Erythroblast (primary cell): ENCODE measurements around the gene MCF2L.

ENCODE experiments used
- GATA1 ChIP-seq: IDR thresholded peaks from 2 replicates; pipeline ENCODE4 v1.6.1; 2011; ENCODE audit warnings: low read depth, mild to moderate bottlenecking, control low read depth, low read length, moderate library complexity
- POLR2A ChIP-seq: IDR thresholded peaks from 2 replicates; pipeline ENCODE4 v1.6.1; 2011; ENCODE audit warnings: mild to moderate bottlenecking, low read length

- no peak for TF ChIP-seq POLR2A
- no peak for TF ChIP-seq GATA1
Observed at GRCh38 chr13:113119166-113119821, 150.3 kb downstream of the MCF2L start.
